Forelimb muscle (tissue), 1 donor: ENCODE results near the gene PCSK7. TPM values are rescaled to one million over a fixed set of nuclear protein-coding genes. Genes with fewer than 3 reads are reported as not detected.
"Not testable (repeated sequence)": the region's sequence is repeated elsewhere in the genome, so short reads cannot be mapped to it uniquely, and the experiment has no call there.

Experiments used
- DNase-seq: peaks from one replicate; pipeline ENCODE4 v3.0.0-alpha.2; 2013; ENCODE audit warnings: low read depth
- polyA plus RNA-seq: library from polyadenylated mRNA; unstranded; fragments of 120-200 nt; gene quantifications from one replicate; pipeline ENCODE4 v1.2.1, GENCODE V29; 2013; ENCODE audit not compliant: insufficient read length

PCSK7 gene, protein sequence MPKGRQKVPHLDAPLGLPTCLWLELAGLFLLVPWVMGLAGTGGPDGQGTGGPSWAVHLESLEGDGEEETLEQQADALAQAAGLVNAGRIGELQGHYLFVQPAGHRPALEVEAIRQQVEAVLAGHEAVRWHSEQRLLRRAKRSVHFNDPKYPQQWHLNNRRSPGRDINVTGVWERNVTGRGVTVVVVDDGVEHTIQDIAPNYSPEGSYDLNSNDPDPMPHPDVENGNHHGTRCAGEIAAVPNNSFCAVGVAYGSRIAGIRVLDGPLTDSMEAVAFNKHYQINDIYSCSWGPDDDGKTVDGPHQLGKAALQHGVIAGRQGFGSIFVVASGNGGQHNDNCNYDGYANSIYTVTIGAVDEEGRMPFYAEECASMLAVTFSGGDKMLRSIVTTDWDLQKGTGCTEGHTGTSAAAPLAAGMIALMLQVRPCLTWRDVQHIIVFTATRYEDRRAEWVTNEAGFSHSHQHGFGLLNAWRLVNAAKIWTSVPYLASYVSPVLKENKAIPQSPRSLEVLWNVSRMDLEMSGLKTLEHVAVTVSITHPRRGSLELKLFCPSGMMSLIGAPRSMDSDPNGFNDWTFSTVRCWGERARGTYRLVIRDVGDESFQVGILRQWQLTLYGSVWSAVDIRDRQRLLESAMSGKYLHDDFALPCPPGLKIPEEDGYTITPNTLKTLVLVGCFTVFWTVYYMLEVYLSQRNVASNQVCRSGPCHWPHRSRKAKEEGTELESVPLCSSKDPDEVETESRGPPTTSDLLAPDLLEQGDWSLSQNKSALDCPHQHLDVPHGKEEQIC
- polyA plus RNA-seq = 25.4 TPM

DNA sequence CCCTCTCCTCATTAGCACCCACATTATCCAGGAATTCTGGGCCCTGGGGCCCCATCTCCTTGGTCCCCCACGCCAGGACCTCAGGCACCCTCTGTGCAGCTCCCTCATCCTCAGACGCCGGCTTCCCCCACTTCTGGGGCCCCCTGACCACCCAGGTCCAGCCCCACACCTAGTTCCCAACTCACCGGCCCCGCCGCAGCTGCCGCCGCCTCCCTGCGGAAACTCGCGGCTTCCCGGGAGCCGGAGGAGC is at the start of gene PCSK7:
Gene PCSK7 (minus strand): TSS at position 232 of the 250 bp plus-strand sequence. CDS start 2,229 bp downstream, outside the sequence.
- no peak for DNase-seq

DNA sequence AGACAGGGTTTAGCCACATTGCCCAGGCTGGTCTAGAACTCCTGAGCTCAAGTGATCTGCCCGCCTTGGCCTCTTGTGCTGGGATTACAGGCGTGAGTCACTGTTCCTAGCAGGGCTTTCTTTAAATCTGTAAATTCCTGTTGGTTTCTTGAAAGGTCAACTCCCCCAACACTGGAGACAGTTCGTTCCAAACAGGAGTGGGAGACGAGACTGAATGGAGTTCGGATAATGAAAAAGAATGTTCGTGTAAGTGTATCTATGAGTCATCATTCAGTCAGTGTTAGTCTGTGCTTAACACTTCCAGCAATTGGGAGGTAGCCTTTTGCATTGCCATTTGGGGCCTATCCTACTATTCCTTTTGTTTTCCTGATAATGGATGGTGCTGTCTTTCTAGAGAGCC is 49.3 kb upstream of the PCSK7 start:
- DNase-seq = no peak

DNA sequence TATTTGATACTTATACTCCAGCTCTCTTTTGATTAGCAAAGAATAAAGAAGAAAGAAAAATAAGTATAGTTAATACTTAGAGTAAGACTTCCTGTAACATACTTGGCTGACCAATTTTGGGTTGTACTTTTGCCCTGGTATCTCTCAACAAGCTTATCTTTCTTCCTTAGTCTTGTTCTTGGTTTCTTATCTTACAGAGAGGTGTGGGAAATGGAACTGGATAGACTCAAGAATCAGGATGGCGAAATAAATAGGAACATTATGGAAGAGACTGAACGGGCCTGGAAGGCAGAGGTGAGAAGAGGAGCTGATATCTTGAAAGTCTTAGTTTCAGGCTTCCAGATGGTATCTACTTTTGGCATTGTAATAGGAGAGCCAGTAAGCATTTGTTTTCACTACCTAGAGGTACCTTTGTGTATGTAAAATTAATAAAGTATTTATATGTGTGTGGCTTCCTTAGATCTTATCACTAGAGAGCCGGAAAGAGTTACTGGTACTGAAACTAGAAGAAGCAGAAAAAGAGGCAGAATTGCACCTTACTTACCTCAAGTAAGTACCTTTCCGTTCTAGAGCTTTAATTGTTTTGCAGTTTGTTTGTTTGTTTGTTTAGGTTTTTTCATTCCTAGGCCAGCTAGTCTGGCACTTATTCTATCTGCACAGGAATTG is 48.0 kb upstream of the PCSK7 start:
- no peak for DNase-seq

DNA sequence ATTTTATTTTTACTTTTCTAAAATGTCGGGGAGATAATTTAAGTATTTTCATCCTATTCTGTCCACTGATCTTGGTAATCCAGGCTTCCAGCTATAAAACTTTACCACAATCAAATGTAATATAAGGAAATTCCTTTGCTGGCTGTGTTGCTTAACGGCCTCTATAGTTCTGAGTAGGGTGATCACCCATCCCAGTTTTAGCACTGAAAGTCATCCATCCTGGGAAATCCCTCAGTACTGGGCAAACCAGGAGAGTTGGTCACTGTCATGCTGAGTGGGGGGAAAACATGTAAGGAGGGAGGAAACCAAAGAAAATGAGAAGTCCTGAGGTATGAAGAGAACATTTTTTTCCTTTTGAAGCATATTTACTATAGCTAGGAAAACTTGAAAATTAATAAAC is 46.5 kb upstream of the PCSK7 start:
- no peak for DNase-seq

DNA sequence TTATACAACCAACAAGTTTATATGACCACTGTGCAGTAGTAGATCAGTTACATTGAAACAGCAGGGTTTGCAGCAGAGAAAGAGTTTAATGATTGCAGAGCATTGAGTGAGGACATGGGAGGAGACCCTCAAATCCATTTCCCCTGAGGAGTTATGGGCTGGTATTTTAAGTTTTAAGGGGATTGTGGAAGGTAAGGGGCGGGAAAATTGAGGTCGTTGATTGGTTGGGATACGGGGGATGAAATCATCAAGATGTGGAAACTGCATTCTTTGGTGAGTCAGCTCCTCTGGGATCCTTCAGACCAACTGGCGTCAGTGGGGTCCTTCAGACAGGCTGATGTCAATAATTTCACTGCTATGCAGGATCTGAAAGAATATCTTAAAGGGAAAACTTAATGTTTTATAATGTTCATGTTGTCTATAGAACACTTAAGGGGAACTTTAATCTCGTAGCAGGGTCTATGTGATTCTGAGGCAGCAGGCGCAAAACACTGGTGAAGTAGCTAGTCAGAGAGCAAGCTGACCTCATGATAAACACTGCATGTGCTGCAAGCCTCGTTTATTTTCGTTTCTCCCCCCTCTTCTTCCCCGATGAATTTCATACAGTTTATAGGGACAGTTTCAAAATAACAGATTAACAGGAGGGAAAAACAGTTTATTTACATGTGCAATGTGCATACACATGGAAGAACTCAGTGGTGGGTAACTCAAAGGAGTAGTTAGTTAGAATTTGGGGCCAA is 41.8 kb upstream of the PCSK7 start:
- DNase-seq = no peak

DNA sequence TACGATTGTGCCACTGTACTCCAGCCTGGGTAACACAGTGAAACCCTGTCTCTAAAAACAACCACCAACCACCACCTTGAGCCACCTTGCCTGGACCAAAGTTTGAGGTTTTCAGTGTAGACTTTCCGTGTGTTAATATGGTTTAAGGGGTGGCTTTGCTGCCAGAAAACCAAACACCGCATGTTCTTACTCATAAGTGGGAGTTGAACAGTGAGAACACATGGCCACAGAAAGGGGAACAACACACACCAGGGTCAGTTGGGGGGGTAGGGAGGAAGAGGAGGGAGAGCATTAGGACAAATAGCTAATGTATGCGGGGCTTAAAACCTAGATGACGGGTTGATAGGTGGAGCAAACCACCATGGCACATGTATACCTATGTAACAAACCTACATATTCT is 40.3 kb upstream of the PCSK7 start:
- DNase-seq = not testable (repeated sequence)

DNA sequence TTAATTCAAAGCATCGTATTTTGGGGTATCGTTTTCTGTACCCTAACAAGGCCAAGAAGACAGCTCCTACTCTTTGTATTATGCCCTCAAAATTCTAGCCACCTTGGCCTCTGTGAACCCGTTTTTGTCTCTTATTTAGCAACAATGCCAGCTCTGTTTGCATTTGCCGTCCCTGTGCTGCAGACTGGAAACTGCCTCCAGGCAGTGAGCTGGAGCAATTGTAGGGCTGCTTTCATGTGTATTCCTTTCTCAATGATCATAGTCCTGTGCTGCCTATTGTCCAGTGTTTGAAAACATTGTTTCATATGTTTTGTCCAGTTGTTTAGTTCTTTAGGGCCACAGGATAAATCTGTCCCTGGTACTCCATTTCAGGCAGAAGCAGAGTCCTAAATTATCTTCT is 39.3 kb upstream of the PCSK7 start:
- no peak for DNase-seq

DNA sequence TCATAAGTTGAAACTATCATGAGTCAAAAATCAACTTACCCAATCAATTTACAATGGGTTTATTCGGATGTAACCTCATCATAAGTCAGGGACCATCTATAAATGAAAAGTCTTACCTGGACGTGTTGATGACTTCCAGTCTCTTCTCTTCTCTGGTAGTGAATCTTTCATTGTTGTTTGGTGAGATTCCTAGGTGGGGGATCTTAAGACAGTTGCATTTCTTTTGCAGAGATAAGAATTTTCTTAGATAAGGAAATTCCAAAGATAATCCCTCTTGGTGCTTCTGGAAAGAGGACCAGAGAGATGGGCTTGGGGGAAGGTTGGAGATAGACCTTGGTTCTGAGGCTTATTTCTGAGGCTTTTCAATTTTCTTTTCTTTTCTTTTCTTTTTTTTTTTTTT is 38.0 kb upstream of the PCSK7 start:
- no peak for DNase-seq

DNA sequence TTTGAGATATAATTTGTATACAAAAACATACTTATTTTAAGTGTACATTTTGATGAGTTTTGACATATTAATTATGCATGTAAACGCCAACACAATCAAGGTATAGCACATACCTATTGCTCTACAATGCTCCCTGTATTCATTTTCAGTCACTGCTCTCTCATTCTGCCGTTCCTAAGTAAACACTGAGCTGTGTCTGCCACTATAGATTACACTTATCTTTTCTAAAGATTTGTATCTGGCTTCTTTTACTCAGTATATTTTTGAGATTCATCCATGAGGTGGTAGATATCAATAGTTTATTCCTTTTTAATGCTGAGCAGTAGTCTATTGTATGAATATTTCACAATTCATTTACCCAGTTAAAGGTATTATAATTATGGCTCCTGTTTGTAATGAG is 33.9 kb upstream of the PCSK7 start:
- DNase-seq = no peak

DNA sequence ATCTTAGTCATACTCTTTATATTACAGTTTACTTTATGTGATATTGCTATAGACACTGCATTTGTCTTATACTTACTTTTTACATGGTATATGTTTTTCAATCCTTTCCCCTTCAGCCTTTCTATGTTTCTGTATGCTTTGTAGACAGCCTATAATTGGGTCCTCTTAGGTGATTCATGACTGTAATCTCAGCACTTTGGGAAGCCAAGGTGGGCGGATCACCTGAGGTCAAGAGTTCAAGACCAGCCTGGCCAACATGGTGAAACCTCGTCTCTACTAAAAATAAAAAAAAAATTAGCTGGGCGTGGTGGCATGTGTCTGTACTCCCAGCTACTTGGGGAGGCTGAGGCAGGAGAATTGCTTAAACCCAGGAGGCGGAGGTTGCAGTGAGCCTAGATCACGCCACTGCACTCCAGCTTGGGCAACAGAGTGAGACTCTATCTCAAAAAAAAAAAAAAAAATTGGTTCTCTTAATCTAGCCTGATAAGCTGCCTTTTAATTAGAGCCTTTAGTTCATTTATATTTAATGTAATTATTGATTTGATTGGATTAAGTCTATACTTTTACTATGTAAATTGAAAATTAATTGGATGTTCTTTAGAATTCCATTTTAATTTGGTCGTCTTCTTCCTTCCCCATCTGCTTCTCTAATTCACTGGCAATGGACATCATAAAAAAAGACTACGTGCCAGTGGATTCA is 32.9 kb upstream of the PCSK7 start:
- DNase-seq = not testable (repeated sequence)

DNA sequence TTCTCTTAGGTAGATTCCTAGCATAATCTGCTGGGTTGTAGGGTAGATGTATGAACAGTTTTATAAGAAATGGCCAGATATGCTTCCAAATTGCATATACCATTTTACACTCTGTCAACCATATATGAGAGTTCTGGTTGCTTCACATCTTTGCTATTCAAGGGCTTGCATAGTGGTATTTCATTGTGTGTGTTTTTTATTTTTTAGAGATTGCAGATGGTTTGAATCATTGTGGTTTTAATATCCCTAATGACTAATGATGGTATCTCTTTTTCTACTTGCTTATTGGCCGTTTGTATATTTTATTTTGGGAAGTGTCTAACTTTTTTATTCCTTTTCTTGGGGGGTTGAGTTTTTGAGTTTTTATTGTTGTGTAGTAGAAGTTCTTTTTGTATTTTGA is 27.5 kb upstream of the PCSK7 start:
- DNase-seq = no peak

DNA sequence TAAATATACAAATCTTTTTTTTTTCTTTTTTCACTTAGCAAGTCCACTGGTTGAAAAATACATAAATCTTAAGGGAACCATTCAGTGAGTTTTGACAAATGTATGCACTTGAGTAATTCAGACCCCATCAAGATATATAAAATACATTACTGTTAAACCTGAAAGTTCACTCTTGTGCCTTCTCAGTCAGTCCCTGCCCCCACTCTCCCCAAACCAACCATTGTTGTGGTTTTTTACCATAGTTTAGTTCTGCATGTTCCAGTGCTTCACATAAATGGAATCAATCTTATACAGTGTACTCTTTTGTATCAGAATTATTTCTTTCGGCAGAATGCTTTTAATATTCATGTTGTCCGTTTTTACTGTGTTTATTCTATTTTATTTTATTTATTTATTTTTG is 26.7 kb upstream of the PCSK7 start:
- no peak for DNase-seq

DNA sequence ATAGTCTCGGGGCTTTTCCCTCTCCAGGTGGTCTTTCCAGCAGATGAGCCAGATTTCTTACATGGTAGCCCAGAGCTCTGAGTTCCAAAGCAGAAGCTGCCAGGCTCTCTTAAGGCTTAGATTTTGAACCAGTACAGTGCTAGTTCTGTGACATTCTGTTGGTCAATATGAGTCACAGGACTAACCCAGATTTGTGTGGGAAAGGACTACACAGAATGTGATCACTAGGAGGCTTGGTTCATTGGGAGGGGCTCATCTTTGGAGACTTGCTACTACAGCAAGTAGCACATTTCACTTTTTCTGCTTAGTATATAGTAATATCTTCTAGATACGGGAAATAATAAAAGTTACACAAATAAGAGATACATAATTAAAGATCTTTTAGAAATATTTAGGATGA is 24.7 kb upstream of the PCSK7 start:
- DNase-seq = no peak

DNA sequence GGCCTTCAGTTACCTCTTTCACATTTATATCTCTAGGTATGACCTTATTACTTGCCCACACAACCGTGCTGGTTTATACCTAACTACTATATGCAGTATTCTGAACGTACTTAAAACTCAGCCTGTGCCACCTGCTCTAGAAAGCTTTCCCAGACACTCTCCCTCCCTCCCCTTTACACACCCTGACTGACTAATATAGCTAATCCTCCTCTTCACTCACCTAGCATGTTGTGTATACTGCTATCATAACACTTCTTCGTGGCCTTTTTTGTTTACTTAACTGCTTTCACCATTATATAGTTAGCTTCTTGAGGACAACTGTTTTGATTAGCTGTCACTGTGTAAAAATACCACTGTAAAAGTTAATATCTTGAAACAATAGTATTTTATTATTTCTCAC is 24.1 kb upstream of the PCSK7 start:
- no peak for DNase-seq

DNA sequence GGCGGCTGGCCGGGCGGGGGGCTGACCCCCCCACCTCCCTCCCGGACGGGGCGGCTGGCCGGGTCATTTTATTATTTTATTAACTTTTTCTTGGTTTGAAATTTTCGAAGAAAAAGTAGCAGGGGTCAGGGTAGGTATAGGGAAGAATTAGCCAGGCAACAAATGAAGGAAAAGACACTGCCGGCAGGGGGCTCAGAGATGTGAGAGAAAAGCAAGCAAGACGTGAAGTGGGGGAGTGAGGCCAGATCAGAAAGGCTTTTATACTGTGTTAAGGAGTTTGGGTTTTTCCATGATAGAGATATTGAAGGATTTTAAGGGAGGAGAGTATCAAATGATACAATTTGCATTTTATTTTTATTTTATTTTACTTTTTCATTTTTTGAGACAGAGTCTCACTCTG is 19.6 kb upstream of the PCSK7 start:
- DNase-seq = no peak

DNA sequence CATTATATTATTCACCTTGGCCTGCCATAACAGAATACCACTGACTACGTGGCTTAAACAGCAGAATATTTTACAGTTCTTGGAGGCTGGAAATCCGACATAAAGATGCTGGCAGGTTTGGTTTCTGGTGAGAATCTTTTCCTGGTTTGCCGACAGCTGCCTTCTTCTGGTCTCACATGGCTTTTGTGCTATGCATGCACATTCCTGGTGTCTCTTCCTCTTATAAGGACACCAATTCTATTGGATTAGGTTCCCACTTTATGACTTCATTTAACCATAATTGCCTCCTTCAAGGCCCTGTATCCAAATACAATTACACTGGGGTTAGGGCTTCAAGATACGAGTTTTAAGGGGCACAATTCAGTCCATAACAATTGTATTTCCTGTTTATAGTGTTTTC is 17.7 kb upstream of the PCSK7 start:
- DNase-seq = no peak

DNA sequence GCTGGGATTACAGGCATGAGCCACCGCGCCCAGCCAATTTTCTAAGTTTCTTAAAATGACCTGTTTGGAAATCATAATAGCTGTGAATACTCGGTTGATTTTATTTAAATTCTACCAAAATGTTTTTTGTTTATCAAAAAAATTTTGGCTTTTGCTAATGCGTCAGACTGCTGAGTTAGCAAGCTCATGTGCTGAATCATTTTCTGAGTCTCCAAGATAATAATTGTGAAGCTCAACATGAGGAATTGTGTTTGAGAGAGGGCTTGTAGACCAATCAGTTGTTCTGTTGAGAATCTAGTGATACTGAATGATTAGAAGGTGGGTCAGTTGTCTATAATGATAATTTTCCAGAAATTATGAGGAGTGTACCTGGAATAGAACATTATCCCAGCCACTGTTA is 16.5 kb upstream of the PCSK7 start:
- DNase-seq = no peak

DNA sequence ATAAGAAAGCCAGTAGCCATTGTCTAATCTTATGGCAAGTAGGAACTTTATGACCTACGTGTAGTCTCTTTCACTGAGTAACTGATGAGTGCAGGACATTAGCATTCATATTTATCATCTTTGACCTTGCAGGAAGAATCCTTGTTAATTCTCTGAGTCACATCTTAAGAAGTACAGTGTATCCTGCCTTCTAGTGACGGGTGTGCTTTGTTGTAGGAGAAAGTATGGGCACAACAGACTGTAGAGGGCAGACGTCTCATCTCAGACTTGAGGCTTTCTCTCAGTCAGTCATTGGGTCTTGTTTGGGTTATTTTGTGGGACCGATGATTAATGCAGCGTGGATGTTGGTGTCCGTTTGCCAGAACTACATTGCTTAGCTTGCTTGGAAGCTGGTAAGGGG is 7.4 kb upstream of the PCSK7 start:
- DNase-seq = no peak

DNA sequence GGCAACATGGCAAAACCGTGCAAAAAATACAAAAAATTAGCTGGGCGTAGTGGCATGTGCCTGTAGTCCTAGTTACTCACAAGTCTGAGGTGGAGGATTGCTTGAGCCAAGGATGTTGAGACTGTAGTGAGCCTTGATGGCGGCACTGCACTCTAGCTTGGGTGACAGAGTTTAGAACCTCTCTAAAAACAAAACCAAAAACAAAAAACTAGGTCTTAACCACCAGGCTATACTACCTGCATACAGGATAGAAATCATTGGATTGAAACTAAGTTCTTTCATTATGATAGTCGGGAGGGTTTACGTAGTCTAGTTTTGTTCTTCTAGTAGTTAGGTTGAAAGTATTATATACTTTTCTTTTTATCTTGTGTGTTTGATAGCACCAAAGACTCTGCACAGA is 6.3 kb upstream of the PCSK7 start:
- DNase-seq = no peak

DNA sequence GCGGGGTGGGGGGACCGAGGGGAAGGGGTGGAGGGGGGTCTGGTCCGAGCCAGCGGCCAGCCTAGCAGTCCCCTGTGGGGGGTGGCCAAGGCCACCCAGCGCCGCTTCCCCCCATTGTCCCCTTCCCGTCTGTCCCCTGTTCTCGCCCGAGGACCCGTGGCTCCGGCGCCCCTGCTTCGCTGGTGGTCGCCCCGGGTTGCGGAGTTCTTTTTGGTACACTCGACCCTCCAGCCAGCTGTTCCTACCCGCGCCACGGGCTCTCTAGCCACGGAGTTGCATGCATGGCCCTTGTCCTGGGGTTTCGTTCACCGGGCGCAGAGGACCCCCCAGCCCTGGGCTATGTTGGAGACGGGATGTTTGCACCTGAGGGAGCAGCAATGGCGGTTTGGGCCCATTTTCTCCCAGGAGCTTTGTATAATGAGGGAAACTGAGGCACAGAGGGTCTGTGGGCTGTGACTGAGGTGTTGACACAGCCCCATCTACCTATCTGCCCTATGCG is 1.1 kb upstream of the PCSK7 start:
- DNase-seq = no peak

DNA sequence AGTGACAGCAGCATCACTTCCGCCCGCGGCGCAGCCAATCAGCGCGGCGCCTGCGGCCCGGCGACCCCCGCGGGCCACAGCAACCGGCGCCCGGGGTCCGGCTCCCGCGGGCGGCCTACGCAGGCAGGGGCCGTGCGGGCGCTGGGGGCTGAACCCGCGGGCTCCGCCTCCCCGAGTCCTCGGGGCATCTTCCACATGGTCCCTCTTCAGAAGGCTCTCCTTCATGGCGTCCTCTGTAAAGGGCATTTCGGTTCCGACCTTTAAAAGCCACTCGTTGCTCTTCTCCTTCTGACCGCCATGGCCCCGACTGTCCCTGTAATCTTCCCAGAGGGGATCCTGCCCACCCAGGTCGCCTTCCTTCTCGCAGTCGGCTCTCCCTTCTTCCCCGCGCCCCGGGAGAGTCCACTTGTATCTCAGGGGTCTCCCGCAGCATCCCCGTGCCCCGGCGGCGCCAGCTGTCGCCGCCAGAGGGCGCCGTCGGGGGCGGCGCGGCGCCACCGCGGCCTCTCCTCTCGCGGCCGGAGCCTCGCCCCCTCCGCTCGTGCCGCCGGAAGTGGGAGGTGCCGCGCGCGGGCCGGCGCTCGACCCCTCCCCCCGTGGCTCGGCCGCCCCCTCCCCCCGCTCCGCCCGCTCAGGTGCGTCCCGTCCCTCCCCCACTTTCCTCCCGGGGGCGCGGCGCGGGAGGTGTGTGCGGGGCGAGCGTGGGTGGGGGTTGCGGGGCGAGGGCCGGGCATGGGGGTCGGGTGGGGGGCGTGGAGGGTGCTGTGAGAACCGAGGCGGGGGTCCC is 412 bp upstream of the PCSK7 start, which contains the start of gene RNF214:
Gene RNF214 (plus strand): TSS at position 580 of the 787 bp plus-strand sequence. CDS start 1,602 bp downstream, outside the sequence.
- DNase-seq = no peak
